ENCODE results near the gene UBE2U.

The UBE2U gene

DNA sequence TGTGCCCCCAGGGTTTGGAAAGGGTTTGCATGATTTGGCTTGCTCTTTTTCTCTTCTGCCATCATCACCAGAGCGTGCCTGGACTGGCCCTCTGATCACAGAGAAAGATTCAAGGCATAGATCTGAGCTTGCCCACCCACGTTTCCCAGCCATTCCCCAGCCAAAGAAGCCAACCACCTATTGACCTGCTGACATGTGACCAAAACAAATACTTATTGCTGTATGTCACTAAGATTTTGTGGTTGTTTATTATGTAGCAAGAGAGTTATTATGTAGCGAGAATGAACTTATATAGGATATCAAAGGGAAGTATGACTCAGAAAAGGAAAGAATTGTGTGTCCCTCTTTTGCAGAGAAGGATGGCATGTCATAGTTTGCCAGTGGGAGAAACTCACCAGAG is 59.9 kb downstream of the UBE2U start:
- Histone ChIP-seq H3K27ac (ENCODE audit: low read length) (no peak overlapping the region), H3K9me3 (ENCODE audit: control insufficient read depth in 1 of 2, low read length in 2 of 2) (no peaks in the 10 kb centered on the region), H3K4me1 (ENCODE audit: control insufficient read depth in 1 of 2, insufficient read depth in 2 of 2, low read length in 2 of 2) (no peaks in the 10 kb centered on the region), H3K27me3 (ENCODE audit: low read depth, low read length) (no peaks in the 10 kb centered on the region), H3K36me3 (ENCODE audit: control insufficient read depth in 1 of 2, insufficient read depth in 2 of 2, low read length in 2 of 2) (no peaks in the 10 kb centered on the region), H3K4me3 (ENCODE audit: low read depth in 1 of 2, low read length in 2 of 2) (no peak overlapping the region)

DNA sequence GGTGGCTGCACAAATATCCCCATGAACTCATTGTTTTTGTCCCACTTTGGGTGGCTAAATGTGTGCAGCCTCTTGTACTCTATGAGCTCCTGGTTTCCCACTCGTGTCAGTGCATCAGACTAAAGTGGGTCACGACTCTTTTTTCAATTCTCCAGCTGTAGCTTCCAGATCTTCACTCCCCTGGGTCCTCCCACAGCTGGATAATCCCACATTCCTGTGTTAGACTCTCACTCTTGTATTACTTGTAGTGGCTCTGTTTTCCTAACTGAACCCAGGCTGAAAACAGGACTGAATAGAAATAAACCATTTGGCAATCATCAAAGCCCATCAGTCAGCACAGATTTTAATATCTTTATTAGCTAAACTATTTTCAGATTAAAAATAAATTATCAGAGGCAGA is 60.4 kb downstream of the UBE2U start:
- Histone ChIP-seq H3K4me3 (ENCODE audit: low read depth in 1 of 2, low read length in 2 of 2) (no peak overlapping the region), H3K4me1 (ENCODE audit: control insufficient read depth in 1 of 2, insufficient read depth in 2 of 2, low read length in 2 of 2) (no peaks in the 10 kb centered on the region), H3K27ac (ENCODE audit: low read length) (no peak overlapping the region), H3K27me3 (ENCODE audit: low read depth, low read length) (no peaks in the 10 kb centered on the region), H3K36me3 (ENCODE audit: control insufficient read depth in 1 of 2, insufficient read depth in 2 of 2, low read length in 2 of 2) (no peaks in the 10 kb centered on the region), H3K9me3 (ENCODE audit: control insufficient read depth in 1 of 2, low read length in 2 of 2) (no peaks in the 10 kb centered on the region)

DNA sequence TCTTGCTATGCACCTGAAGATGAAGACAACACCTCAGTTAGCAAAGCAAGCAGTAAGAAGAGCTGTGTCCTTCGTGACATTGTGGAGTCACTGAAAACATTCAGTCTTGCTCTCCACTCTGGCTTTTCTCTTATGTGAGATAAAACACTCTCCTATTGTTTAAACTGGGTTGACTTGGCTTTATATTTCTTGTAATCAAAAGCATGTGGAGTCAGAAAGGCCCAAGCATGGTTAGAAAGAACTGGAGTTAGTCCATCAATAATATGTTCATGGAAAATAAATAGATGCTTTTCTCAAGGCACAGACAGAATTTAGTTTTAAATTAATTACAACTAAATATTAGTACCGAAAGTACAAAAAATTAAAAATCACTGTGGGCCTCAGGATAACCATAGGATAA is 61.7 kb downstream of the UBE2U start:
- Histone ChIP-seq H3K4me3 (ENCODE audit: low read depth in 1 of 2, low read length in 2 of 2) (no peak overlapping the region), H3K27me3 (ENCODE audit: low read depth, low read length) (no peaks in the 10 kb centered on the region), H3K4me1 (ENCODE audit: control insufficient read depth in 1 of 2, insufficient read depth in 2 of 2, low read length in 2 of 2) (no peaks in the 10 kb centered on the region), H3K36me3 (ENCODE audit: control insufficient read depth in 1 of 2, insufficient read depth in 2 of 2, low read length in 2 of 2) (no peaks in the 10 kb centered on the region), H3K9me3 (ENCODE audit: control insufficient read depth in 1 of 2, low read length in 2 of 2) (no peaks in the 10 kb centered on the region), H3K27ac (ENCODE audit: low read length) (no peak overlapping the region)

DNA sequence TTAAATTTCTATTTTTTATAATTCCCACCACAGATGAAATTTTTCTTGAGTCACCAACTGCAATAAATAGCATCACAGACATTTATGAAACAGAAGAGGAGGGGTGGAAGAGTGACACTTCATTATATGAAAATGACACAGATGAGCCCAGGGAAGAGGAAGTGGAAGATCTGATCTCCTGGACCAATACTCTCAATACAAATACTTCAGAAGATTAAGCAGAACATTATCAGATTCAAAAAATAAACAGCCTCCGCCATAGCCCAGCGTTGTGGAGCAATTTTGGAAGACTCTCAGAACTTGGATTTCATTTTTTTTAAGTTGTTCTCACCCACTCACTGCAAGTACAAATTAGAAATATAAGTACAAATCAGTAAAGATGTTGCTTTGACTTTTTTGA is 63.6 kb downstream of the UBE2U start:
- H3K36me3 ChIP-seq (ENCODE audit: control insufficient read depth in 1 of 2, insufficient read depth in 2 of 2, low read length in 2 of 2): no peaks in the 10 kb centered on the region
- no peak overlapping the region for H3K27ac ChIP-seq (ENCODE audit: low read length)
- H3K27me3 ChIP-seq (ENCODE audit: low read depth, low read length): no peaks in the 10 kb centered on the region
- H3K4me1 ChIP-seq (ENCODE audit: control insufficient read depth in 1 of 2, insufficient read depth in 2 of 2, low read length in 2 of 2): no peaks in the 10 kb centered on the region
- H3K9me3 ChIP-seq (ENCODE audit: control insufficient read depth in 1 of 2, low read length in 2 of 2): no peaks in the 10 kb centered on the region
- no peak overlapping the region for H3K4me3 ChIP-seq (ENCODE audit: low read depth in 1 of 2, low read length in 2 of 2)

DNA sequence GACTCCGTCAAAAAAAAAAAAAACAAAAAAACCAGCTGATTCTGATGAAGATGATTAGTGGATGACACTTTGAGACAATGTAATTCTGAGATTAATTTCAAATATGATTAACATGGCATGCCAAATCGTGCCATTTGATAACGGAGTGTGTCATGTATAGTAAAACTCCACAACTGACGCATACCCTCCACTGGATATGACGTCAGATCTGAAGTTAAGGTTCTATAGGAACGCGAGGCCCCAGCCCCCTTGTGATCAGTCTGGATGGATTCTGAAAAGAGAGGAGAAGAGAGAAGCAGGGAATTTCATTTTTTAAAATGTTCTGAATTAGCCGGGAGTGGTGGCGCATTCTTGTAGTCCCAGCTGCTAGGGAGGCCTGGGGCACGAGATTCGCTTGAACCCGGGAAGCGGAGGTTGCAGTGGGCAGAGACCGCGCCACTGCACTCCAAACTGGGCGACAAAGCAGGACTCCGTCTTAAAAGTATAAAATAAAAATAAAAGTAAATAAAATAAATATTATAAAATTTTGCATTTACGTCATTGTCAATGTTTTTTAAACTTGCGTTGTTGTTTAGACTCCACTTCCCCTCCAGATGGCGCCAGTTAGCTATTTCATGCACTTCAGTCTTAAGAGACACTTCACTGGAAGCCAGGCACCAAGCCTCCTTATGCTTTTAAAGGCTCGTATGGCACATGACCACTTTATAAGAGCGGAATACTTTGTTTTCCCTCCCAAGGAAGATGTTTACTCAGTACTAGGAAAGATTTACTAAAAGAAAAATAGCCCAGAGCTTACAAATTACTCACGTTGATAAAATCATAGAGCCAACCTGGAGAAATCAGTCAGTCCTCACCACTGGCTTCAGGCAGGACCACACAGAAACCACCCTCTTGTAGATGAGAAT is 65.5 kb downstream of the UBE2U start:
- Histone ChIP-seq H3K27ac (ENCODE audit: low read length) (no peak overlapping the region), H3K36me3 (ENCODE audit: control insufficient read depth in 1 of 2, insufficient read depth in 2 of 2, low read length in 2 of 2) (no peaks in the 10 kb centered on the region)

DNA sequence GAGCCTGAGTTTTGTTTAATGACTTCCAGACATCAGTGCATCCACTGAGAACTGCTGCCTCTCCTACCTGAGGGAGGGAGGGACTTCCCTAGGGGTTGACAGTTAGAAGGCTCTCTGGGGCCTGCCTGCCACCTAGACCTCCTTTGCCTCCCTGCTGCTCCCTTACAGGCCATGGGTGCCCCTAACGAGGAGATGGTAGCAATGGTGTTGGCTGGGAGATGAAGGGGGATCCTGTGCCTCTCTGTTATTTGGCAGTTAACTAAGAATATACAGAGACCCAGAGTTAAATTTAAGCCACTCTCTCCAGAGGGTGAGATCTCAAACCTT is 66.1 kb downstream of the UBE2U start:
- Histone ChIP-seq H3K4me3 (ENCODE audit: low read depth in 1 of 2, low read length in 2 of 2) (no peak overlapping the region), H3K9me3 (ENCODE audit: control insufficient read depth in 1 of 2, low read length in 2 of 2) (no peaks in the 10 kb centered on the region), H3K27me3 (ENCODE audit: low read depth, low read length) (no peaks in the 10 kb centered on the region), H3K36me3 (ENCODE audit: control insufficient read depth in 1 of 2, insufficient read depth in 2 of 2, low read length in 2 of 2) (no peaks in the 10 kb centered on the region), H3K4me1 (ENCODE audit: control insufficient read depth in 1 of 2, insufficient read depth in 2 of 2, low read length in 2 of 2) (no peaks in the 10 kb centered on the region), H3K27ac (ENCODE audit: low read length) (no peak overlapping the region)

More for the DNA sequence above, 65.5 kb downstream of the UBE2U start:
- Histone ChIP-seq H3K4me1 (ENCODE audit: control insufficient read depth in 1 of 2, insufficient read depth in 2 of 2, low read length in 2 of 2) (no peaks in the 10 kb centered on the region), H3K9me3 (ENCODE audit: control insufficient read depth in 1 of 2, low read length in 2 of 2) (no peaks in the 10 kb centered on the region), H3K27me3 (ENCODE audit: low read depth, low read length) (no peaks in the 10 kb centered on the region), H3K4me3 (ENCODE audit: low read depth in 1 of 2, low read length in 2 of 2) (no peak overlapping the region)

DNA sequence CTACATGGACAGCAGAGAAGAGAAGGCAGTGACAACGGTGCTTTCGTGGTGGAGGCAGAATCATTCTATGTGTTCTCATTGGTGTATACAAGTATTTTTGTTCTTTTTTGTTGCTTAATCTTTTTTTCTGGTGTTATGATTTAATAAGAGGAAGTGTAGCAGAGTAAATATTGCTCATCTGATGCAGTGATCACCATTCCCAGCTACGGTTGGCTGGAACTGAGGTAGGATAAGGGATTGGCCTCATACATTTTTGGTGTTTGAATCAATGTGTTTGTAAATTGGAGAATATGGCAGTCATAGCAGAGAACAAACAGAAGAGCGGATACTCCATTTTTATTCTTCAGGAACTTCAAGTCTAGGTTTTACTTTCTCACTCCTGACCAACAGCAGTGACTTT is 76.6 kb downstream of the UBE2U start:
- H3K27ac ChIP-seq (ENCODE audit: low read length): no peak overlapping the region
- no peaks in the 10 kb centered on the region for H3K36me3 ChIP-seq (ENCODE audit: control insufficient read depth in 1 of 2, insufficient read depth in 2 of 2, low read length in 2 of 2)
- no peaks in the 10 kb centered on the region for H3K4me1 ChIP-seq (ENCODE audit: control insufficient read depth in 1 of 2, insufficient read depth in 2 of 2, low read length in 2 of 2)
- no peaks in the 10 kb centered on the region for H3K9me3 ChIP-seq (ENCODE audit: control insufficient read depth in 1 of 2, low read length in 2 of 2)
- no peak overlapping the region for H3K4me3 ChIP-seq (ENCODE audit: low read depth in 1 of 2, low read length in 2 of 2)
- H3K27me3 ChIP-seq (ENCODE audit: low read depth, low read length): no peaks in the 10 kb centered on the region

DNA sequence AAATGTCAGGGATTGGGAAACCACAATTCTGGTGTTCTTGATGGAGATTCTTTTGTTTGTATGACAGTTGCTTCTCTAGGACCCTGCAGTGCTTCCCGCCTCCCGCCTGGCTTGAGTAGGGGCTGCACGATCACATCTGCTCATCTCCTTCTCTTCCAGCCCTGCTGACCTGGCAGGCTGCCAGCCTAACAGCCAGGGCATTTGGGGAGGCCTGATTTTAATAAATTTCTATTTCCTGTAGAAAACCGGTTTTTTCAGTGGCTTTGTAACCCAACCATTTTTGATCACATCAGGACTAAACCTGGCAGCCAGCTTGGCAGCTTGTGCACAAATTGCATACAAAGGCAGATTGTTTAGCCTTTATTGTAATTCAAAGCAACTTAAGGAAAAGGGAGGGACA is 78.9 kb downstream of the UBE2U start:
- H3K27ac ChIP-seq (ENCODE audit: low read length): no peak overlapping the region
- H3K4me3 ChIP-seq (ENCODE audit: low read depth in 1 of 2, low read length in 2 of 2): no peak overlapping the region
- no peaks in the 10 kb centered on the region for H3K27me3 ChIP-seq (ENCODE audit: low read depth, low read length)
- no peaks in the 10 kb centered on the region for H3K9me3 ChIP-seq (ENCODE audit: control insufficient read depth in 1 of 2, low read length in 2 of 2)
- H3K36me3 ChIP-seq (ENCODE audit: control insufficient read depth in 1 of 2, insufficient read depth in 2 of 2, low read length in 2 of 2): no peaks in the 10 kb centered on the region
- no peaks in the 10 kb centered on the region for H3K4me1 ChIP-seq (ENCODE audit: control insufficient read depth in 1 of 2, insufficient read depth in 2 of 2, low read length in 2 of 2)

DNA sequence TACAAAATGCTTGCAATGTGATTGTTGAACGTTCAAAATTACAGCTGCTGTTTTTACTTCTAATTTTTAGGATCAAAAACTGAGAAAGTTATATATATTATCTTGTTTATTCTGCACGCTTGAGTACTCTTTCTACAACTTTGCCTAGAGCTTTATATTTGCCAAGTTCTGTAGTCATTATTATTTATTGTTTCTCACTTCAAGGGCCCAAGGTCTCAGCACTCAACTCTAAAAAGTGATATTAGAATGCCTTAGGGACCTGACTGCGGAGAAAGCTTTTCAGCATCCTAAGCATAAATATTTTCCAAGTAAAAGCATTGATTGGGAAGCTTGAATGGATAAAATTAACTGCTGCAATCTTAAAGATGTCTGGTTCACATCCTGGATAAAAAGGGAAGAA is 83.6 kb downstream of the UBE2U start:
- no peaks in the 10 kb centered on the region for H3K27me3 ChIP-seq (ENCODE audit: low read depth, low read length)
- no peak overlapping the region for H3K4me3 ChIP-seq (ENCODE audit: low read depth in 1 of 2, low read length in 2 of 2)
- no peaks in the 10 kb centered on the region for H3K9me3 ChIP-seq (ENCODE audit: control insufficient read depth in 1 of 2, low read length in 2 of 2)
- no peaks in the 10 kb centered on the region for H3K36me3 ChIP-seq (ENCODE audit: control insufficient read depth in 1 of 2, insufficient read depth in 2 of 2, low read length in 2 of 2)
- no peaks in the 10 kb centered on the region for H3K4me1 ChIP-seq (ENCODE audit: control insufficient read depth in 1 of 2, insufficient read depth in 2 of 2, low read length in 2 of 2)
- no peak overlapping the region for H3K27ac ChIP-seq (ENCODE audit: low read length)

DNA sequence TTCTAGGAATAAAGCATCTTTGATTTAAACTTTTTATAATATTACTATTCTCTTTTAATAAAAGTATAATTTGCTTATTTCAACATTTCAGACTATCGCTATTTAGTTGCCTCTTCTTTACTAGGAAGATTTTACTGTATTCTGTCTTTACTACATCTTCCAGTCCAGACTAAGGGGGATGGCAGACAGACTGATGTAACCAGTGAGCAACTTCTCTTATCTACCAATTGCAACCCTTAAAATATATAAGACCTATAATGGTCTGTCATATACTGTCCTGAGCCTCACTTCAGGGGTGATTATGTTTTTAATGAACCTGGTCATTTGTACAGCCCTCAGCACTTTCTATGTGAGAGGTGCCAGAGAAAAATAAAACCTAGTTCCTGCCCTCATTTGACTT is 87.0 kb downstream of the UBE2U start:
- Histone ChIP-seq H3K27ac (ENCODE audit: low read length) (no peak overlapping the region), H3K9me3 (ENCODE audit: control insufficient read depth in 1 of 2, low read length in 2 of 2) (no peaks in the 10 kb centered on the region), H3K4me3 (ENCODE audit: low read depth in 1 of 2, low read length in 2 of 2) (no peak overlapping the region), H3K36me3 (ENCODE audit: control insufficient read depth in 1 of 2, insufficient read depth in 2 of 2, low read length in 2 of 2) (no peaks in the 10 kb centered on the region), H3K27me3 (ENCODE audit: low read depth, low read length) (no peaks in the 10 kb centered on the region), H3K4me1 (ENCODE audit: control insufficient read depth in 1 of 2, insufficient read depth in 2 of 2, low read length in 2 of 2) (no peaks in the 10 kb centered on the region)

DNA sequence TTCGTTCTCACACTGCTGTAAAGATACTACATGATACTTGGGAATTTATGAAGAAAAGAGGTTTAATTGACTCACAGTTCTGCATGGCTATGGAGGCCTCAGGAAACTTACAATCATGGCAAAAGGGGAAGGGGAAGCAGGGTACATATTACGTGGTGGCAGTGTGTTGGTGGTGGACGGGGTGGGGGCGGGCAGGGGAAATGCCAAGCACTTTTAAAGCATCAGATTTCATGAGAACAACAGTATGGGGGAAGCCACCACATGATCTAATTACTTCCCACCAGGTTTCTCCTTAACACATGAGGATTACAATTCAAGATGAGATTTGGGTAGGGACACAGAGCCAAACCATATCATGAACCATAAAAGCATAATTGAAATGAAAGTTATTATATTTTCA is 88.5 kb downstream of the UBE2U start:
- no peaks in the 10 kb centered on the region for H3K36me3 ChIP-seq (ENCODE audit: control insufficient read depth in 1 of 2, insufficient read depth in 2 of 2, low read length in 2 of 2)
- no peaks in the 10 kb centered on the region for H3K4me1 ChIP-seq (ENCODE audit: control insufficient read depth in 1 of 2, insufficient read depth in 2 of 2, low read length in 2 of 2)
- no peak overlapping the region for H3K4me3 ChIP-seq (ENCODE audit: low read depth in 1 of 2, low read length in 2 of 2)
- H3K27me3 ChIP-seq (ENCODE audit: low read depth, low read length): no peaks in the 10 kb centered on the region
- H3K27ac ChIP-seq (ENCODE audit: low read length): no peak overlapping the region
- H3K9me3 ChIP-seq (ENCODE audit: control insufficient read depth in 1 of 2, low read length in 2 of 2): no peaks in the 10 kb centered on the region

DNA sequence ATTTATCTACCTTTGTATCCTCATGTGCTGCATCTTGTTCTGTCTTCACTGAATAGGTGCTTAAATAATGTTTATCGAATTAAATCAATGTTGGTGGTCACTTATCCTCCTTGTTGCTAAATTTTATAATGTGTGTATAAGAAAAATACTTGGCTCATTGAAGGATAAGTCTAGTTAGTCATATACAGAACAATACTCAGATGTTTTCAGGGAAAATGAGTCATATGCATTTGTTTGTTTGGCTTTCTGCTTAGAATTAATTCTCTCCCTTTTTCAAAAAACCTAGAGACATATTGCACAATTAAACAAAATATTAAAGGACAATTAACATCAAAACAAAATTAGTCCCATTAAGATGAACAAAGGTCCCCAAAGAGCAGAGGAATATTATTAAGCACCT is 89.0 kb downstream of the UBE2U start:
- no peaks in the 10 kb centered on the region for H3K27me3 ChIP-seq (ENCODE audit: low read depth, low read length)
- H3K27ac ChIP-seq (ENCODE audit: low read length): no peak overlapping the region
- no peaks in the 10 kb centered on the region for H3K4me1 ChIP-seq (ENCODE audit: control insufficient read depth in 1 of 2, insufficient read depth in 2 of 2, low read length in 2 of 2)
- H3K36me3 ChIP-seq (ENCODE audit: control insufficient read depth in 1 of 2, insufficient read depth in 2 of 2, low read length in 2 of 2): no peaks in the 10 kb centered on the region
- no peaks in the 10 kb centered on the region for H3K9me3 ChIP-seq (ENCODE audit: control insufficient read depth in 1 of 2, low read length in 2 of 2)
- H3K4me3 ChIP-seq (ENCODE audit: low read depth in 1 of 2, low read length in 2 of 2): no peak overlapping the region

Measured in muscle layer of duodenum (tissue), 2 donors.